Hippocampal formation (tissue), 2 donors: ENCODE measurements around the gene ZNF410.
A peak's percentile ranks its signal among the peaks of the same experiment; 100 is the strongest.
"Not testable (repeated sequence)": the region's sequence is repeated elsewhere in the genome, so short reads cannot be mapped to it uniquely, and the experiment has no call there.

Source experiments
- DNase-seq, 2 donors: peaks; one replicate each; lab custom pipeline; 2025; lab: John Stamatoyannopoulos, UW

The ZNF410 gene

DNA sequence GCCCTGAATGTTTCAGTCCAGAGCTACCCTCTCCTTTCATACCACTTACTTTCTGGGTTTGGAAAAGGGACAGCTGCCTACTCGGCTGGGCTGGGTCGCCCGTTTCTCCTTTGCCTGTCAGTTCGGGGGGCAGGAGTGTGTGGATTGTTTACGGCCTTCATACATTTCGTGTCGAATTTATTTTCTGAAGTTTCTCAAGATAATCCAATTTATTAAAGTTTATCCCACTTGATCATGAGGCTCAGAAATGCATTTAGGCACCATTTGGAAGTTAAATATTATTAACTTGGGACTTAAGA lies 608 bp downstream of the ZNF410 start:
- no peak for DNase-seq

GRCh38 chr14:73887694-73888459 lies 1.2 kb downstream of the ZNF410 start:
- no peak for DNase-seq

DNA sequence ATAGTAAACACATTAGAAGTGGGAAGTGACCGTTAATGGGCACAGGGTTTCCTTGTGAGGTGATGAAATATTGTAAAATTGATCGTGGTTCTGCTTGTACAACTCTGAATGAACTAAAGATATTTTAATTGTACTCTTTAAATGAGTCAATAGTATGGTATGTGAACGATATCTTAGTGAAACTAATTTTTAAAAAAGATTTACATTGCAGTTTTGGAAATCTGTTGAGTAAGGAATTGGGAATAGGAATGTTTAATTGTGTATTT lies 1.7 kb downstream of the ZNF410 start:
- no peak for DNase-seq

DNA sequence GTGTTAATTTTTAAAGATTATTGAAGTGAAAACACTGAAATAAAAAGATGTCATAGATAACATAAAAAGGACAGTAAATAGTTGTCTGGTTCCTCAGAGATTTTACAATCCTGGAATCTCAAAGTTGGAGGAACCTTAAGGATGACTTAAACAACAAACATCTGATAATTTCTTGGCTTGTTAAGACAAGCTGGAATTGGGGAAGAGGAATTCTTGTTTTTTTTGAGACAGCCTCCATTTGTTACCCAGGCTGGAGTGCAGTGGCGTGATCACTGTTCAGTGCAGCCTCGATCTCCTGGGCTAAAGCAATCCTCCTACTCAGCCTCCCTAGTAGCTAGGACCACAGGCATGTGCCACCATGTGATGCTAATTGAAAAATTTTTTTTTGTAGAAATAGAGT lies 2.3 kb downstream of the ZNF410 start:
- no peak for DNase-seq

DNA sequence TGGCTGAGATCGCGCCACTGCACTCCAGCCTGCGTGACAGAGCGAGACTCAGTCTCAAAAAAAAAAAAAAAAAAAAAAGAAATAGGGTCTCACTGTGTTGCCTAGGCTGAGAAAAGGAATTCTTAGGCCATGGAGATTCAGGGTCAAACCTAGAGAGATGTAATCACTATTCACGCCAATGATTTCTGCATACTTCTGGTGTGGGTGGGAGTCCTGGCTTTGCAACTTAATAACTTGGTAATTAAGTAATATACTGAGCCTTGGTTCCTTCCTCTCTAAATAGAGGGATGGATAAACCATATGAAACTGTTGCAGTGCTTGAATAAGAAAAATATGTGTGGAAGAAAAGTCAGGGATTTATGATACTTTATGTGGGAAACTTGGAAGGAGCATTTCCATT lies 2.7 kb downstream of the ZNF410 start:
- no peak for DNase-seq

- not testable (repeated sequence) for DNase-seq
These were observed 7.6 kb downstream of the ZNF410 start for GRCh38 chr14:73894180-73894687.

- no peak for DNase-seq
These were observed 9.3 kb downstream of the ZNF410 start for GRCh38 chr14:73895939-73896338.

- DNase-seq, result no peak
These were observed 9.9 kb downstream of the ZNF410 start for GRCh38 chr14:73896521-73896920.

DNA sequence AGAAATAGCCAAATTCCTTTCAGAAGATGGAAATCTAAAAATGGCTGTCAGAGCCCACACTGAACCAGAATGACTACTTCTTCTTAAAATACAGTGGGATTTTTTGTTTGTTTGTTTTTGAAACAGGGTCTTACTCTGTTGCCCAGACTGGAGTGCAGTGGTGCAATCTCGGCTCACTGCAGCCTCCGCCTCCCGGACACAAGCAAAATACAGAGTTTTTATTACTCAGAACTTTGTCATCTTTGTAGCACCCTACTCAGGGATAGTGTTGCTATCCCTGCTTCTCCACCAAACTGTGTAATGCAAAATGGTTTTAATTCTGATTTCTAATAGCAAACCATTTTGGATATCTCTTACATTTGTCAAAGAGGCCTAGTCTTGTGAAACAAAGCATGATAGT lies 16.4 kb downstream of the ZNF410 start:
- no peak for DNase-seq

DNA sequence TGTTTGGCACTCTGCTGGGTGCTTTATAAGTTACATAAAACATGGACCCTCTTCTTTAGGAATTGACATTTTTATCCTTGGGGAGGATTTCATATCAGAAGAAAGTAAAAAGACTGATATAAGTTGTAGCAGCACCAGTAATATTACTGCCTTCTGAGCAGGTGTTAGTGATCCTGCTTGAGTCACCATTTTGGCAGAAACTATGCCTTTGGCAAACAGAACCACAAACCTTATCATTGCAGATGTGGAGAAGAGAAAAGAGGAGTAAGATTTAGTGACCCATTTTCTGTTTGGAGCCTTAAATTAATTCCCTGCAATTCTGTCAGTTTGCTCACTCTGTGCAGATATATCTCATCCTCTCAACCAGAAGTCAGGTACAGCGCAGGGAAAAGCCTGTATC lies 23.0 kb downstream of the ZNF410 start:
- DNase-seq, result no peak

GRCh38 chr14:73913256-73913655 lies 26.6 kb downstream of the ZNF410 start:
- DNase-seq, result no peak

- no peak for DNase-seq
These were observed 29.7 kb downstream of the ZNF410 start for GRCh38 chr14:73916324-73916723.

DNA sequence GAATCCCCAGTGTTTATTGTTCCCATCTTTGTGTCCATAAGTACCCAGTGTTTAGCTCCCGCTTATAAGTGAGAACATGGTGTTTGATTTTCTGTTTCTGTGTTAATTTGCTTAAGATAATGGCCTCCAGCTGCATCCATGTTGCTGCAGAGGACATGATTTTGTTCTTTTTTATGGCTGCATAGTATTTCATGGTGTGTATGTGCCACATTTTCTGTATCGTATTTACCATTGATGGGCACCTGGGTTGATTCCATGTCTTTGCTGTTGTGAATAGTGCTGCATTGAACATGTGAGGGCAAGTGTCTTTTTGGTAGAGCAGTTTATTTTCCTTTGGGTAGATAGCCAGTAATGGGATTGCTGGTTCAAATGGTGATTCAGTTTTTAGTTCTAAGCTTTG lies 32.8 kb downstream of the ZNF410 start:
- DNase-seq, result not testable (repeated sequence)

- no peak for DNase-seq
These were observed 37.7 kb downstream of the ZNF410 start for GRCh38 chr14:73924337-73924736.

DNA sequence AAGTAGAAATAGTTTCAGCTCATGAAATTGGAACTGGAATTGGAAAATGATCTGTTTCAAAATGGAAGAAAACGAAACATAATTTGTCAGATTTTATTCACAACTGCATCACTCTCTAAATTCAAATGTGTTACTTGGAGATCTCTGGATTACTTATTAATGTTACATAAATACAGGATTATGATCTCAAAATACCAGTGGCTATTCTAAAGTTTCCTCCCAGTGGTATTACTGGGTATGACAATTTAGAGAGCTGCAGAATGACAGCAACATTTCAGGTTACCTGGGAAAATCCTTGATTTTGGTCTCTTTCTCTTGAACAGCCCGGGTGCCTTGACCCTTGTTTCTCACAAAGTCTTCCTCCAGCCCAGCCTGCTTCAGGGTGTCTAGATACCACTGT lies 49.0 kb downstream of the ZNF410 start:
- no peak for DNase-seq

GRCh38 chr14:73936548-73936947 lies 49.9 kb downstream of the ZNF410 start:
- DNase-seq, result no peak

GRCh38 chr14:73937012-73937411 lies 50.4 kb downstream of the ZNF410 start:
- no peak for DNase-seq

GRCh38 chr14:73942180-73942579 lies 55.5 kb downstream of the ZNF410 start:
- DNase-seq, result no peak

DNA sequence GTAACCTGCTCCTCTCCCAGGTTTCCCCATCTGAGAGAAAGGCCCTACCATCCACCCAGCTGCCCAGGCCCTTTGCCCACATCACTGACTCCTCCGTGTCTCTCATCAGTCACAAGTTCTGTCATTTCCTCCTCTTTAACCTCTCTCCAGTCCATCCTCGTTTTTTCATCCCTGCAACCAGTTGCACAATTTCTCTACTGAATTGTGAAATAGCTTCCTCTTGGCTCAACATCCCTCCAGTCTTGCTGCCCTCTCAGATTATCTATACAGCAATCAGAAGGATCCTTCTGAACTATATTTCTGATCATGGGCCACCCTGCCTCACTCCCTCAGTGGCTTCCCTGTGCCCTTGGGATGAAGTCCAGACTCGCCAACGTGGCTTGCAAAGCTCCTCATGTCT lies 56.4 kb downstream of the ZNF410 start:
- no peak for DNase-seq

DNA sequence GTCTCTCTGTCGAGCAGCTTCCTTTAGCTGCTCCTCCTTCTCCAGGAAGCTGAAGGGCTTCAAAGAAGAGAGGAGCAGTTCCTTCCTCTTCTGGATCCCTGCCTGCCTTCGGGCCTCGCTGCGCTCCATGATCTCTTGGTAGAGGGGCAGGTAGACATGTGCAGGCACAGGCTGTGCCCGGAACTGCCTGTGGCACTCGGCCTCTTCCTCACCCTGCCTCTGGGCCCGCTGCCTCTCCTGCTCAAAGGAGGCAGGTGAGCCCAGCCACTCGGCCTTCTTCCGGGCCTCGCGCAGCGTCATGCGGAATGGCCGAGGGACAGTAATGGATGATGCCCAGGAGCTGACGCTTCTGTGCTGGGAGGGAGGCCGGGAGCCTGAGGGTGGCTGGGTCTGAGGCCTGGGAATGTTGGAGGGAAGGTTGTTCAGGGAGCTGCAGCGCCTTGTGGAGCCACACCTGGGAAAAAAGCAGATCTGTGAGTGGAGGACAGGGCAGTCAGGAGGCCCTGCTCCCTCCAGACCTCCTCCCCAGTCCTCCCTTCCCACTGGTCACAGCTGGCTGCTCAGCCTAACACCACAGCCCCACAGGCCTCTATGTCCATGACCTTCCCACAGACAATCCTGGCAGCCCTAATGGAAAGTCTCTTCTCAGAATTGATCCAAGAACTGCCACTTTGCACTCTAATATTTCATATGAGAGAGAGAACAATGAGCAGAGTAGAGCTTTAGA lies 57.9 kb downstream of the ZNF410 start:
- DNase-seq, result no peak

DNA sequence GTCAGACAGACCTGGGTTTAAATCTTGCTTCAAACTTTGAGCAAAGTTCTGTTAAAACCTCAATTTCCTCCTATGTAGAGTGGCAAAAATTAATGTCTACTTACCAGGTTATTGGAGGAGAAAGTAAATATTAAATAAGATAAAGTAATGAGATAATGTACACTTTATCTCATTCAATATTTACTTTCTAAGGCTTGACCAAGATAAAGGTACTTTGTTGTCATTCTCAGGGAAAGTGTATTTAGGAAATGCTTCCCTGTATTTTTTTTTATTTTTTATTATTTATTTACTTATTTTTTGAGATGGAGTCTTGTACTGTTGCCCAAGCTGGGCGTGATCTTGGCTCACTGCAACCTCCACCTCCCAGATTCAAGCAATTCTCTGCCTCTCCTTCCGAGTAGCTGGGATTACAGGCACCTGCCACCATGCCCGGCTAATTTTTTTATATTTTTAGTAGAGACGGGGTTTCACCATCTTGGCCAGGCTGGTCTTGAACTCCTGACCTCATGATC lies 58.6 kb downstream of the ZNF410 start:
- no peak for DNase-seq

- peak; percentile 95 to 96 for DNase-seq
These were observed 63.4 kb downstream of the ZNF410 start, which contains the start of the genes COQ6 and FAM161B for GRCh38 chr14:73949752-73950734. Gene COQ6, plus strand, starts transcription at chr14:73950302. Its CDS starts 31 bp downstream, at chr14:73950333. Gene FAM161B, minus strand, starts transcription at chr14:73950094. Its CDS starts 68 bp downstream, at chr14:73950026.
